Liver (tissue), 9 donors: Measurements from ENCODE around the gene FAM13B. TPM values are rescaled to one million over a fixed set of nuclear protein-coding genes. Genes with fewer than 3 reads are reported as not detected.
"Not testable (repeated sequence)": the region's sequence is repeated elsewhere in the genome, so short reads cannot be mapped to it uniquely, and the experiment has no call there.

Source experiments
- DNase-seq: peaks from one replicate; pipeline ENCODE4 v3.0.0-alpha.2; 2017; ENCODE audit warnings: low spot score
- H3K27ac ChIP-seq, 2 donors: one replicate each; pipeline ENCODE4 v1.7.0; 2013; ENCODE audit warnings: inconsistent platforms in 2 of 2, low read length in 2 of 2, control low read depth in 1 of 2, low read depth in 1 of 2, mild to moderate bottlenecking in 1 of 2
- H3K27me3 ChIP-seq, 4 donors: one replicate each; pipeline versions ENCODE4 v1.6.1 to v1.7.0; 2013; ENCODE audit warnings: low read length in 3 of 4, inconsistent platforms in 1 of 4, mild to moderate bottlenecking in 1 of 4, moderate library complexity in 1 of 4; ENCODE audit not compliant: control insufficient read depth in 4 of 4, insufficient read depth in 4 of 4
- H3K36me3 ChIP-seq, 4 donors: one replicate each; pipeline versions ENCODE4 v1.6.1 to v1.7.0; 2013; ENCODE audit warnings: low read length in 3 of 4, mild to moderate bottlenecking in 3 of 4, low read depth in 1 of 4, moderate library complexity in 1 of 4; ENCODE audit not compliant: control insufficient read depth in 4 of 4, insufficient read depth in 3 of 4
- H3K4me1 ChIP-seq, 4 donors: one replicate each; pipeline versions ENCODE4 v1.6.1 to v1.7.0; 2013; ENCODE audit warnings: low read length in 3 of 4, mild to moderate bottlenecking in 3 of 4, moderate library complexity in 1 of 4; ENCODE audit not compliant: control insufficient read depth in 4 of 4, insufficient read depth in 4 of 4
- H3K4me3 ChIP-seq, 3 donors: one replicate each; pipeline versions ENCODE4 v1.6.1 to v1.7.0; 2013; ENCODE audit warnings: low read length in 3 of 3, control low read depth in 1 of 3, low read depth in 1 of 3, mild to moderate bottlenecking in 1 of 3
- H3K9ac ChIP-seq, 2 donors: one replicate each; pipeline ENCODE4 v1.7.0; 2013; ENCODE audit warnings: low read length in 2 of 2, mild to moderate bottlenecking in 2 of 2, moderate library complexity in 2 of 2, control low read depth in 1 of 2, low read depth in 1 of 2
- H3K9me3 ChIP-seq, 4 donors: one replicate each; pipeline versions ENCODE4 v1.6.1 to v1.7.0; 2013; ENCODE audit warnings: low read length in 3 of 4; ENCODE audit not compliant: control insufficient read depth in 4 of 4
- FOXA2 ChIP-seq: IDR thresholded peaks from 2 replicates; pipeline ENCODE4 v1.6.1; 2016; ENCODE audit warnings: antibody characterized with exemption
- HNF4G ChIP-seq: IDR thresholded peaks from 2 replicates; pipeline ENCODE4 v1.6.1; 2016; ENCODE audit warnings: antibody characterized with exemption
- JUND ChIP-seq, 2 donors: IDR thresholded peaks; 2 replicates each; pipeline ENCODE4 v1.6.1; 2016; ENCODE audit warnings: antibody characterized with exemption in 2 of 2
- RAD21 ChIP-seq, 2 donors: IDR thresholded peaks; 2 replicates each; pipeline ENCODE4 v1.6.1; 2016; ENCODE audit warnings: antibody characterized with exemption in 2 of 2, mild to moderate bottlenecking in 2 of 2
- REST ChIP-seq: IDR thresholded peaks from 2 replicates; pipeline ENCODE4 v1.6.1; 2016; ENCODE audit warnings: antibody characterized with exemption, mild to moderate bottlenecking
- WGBS: extraction: QIAGEN DNeasy Blood & Tissue Kit; methylation state at CpG from one replicate; pipeline ENCODE4 v1.1.7; 2013; 5-methylcytosine and 5-hydroxymethylcytosine counted together
- polyA plus RNA-seq, 2 donors: library from polyadenylated mRNA; stranded (reverse) in 1 of 2; unstranded in 1 of 2; fragments of 200-250 nt in 1 of 2; fragments of >200 nt in 1 of 2; fragmentation: Nextera tagmentation in 1 of 2; extraction: Ambion mirVana in 1 of 2; gene quantifications; one replicate each; pipeline versions ENCODE4 v1.2.1 to v1.2.3, GENCODE V29; 2013 to 2015
- total RNA-seq, 2 donors: library from RNA; depleted of rRNA; stranded (reverse); fragments of >200 nt; gene quantifications; one replicate each; pipeline ENCODE4 v1.2.3, GENCODE V29; 2014
- TF ChIP-seq, protein P1 (sequence below): IDR thresholded peaks from 2 replicates; pipeline ENCODE4 v1.6.1; 2016; ENCODE audit warnings: antibody characterized with exemption
- TF ChIP-seq, protein P2 (sequence below): fragments of 150-350 bp; IDR thresholded peaks from 2 replicates; pipeline ENCODE4 v1.5.1; 2017; ENCODE audit warnings: improper control_type of control experiment, low read depth, low read length; ENCODE audit not compliant: missing input control
- donor health status: healthy.
- donor health status: healthy.
- donor health status: healthy.
- donor health status: healthy.
- donor health status: healthy.

The FAM13B gene
- total and polyA plus RNA-seq, 4 donors, result 4.3 to 19.0 (median 10.8) TPM

DNA sequence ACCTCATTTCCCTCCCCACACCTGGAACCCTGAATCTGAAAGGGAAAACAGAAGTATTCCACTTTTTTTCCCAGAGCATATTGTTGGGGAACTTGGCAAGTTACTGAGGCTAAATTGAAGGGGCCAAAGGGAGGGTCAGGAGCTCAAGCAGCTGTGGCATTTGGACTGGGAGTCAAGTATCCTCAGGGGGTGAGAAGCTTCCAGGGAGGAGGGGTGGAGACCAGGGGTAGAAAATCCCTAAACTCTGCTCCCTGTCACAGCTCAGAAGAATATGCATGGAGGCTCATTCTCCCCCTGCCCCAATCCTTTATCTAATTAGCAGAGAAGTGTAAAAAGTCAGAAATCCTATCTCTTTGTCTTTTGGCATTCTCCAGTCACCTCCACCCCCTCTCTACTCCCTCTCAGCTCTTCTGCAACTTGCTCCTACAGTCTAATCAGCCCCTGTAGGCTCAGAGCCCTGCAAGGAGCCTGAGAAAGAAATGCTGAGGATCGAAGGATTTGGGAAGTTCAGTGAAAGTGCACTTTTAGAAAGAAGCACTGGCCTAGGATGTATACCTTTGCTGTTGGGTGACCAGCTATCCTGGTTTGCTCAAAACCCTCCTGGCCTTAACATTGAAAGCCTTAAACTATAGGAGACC, 45.2 kb upstream of the FAM13B start:
- WGBS, result 41% methylated on average over 1 of the region's 1 CpG
- H3K27ac ChIP-seq, result no peak overlapping the region

GRCh38 chr5:138077064-138077696, 44.3 kb upstream of the FAM13B start:
- H3K27ac ChIP-seq, result no peak overlapping the region
- no peak overlapping the region for H3K9ac ChIP-seq
- H3K36me3 ChIP-seq, result no peaks in the 10 kb centered on the region
- peak; percentile 53 for DNase-seq
- 34% methylated on average over 5 of the region's 5 CpGs for WGBS
- H3K9me3 ChIP-seq, result no peaks in the 10 kb centered on the region
- no peak overlapping the region for H3K4me3 ChIP-seq
- TF ChIP-seq, protein P1, sequence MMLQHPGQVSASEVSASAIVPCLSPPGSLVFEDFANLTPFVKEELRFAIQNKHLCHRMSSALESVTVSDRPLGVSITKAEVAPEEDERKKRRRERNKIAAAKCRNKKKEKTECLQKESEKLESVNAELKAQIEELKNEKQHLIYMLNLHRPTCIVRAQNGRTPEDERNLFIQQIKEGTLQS, result no peak
- TF ChIP-seq RAD21 (IDR thresholded peaks at IDR 0.05) (peak; percentile 86 to 92), REST (peak; percentile 91), JUND (IDR thresholded peaks at IDR 0.05) (no peak)
- TF ChIP-seq, protein P2, sequence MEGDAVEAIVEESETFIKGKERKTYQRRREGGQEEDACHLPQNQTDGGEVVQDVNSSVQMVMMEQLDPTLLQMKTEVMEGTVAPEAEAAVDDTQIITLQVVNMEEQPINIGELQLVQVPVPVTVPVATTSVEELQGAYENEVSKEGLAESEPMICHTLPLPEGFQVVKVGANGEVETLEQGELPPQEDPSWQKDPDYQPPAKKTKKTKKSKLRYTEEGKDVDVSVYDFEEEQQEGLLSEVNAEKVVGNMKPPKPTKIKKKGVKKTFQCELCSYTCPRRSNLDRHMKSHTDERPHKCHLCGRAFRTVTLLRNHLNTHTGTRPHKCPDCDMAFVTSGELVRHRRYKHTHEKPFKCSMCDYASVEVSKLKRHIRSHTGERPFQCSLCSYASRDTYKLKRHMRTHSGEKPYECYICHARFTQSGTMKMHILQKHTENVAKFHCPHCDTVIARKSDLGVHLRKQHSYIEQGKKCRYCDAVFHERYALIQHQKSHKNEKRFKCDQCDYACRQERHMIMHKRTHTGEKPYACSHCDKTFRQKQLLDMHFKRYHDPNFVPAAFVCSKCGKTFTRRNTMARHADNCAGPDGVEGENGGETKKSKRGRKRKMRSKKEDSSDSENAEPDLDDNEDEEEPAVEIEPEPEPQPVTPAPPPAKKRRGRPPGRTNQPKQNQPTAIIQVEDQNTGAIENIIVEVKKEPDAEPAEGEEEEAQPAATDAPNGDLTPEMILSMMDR, result peak; percentile 83
- no peaks in the 10 kb centered on the region for H3K4me1 ChIP-seq
- H3K27me3 ChIP-seq, result no peaks in the 10 kb centered on the region

More for the DNA sequence above, 45.2 kb upstream of the FAM13B start:
- H3K9ac ChIP-seq, result no peak overlapping the region
- H3K9me3 ChIP-seq, result no peaks in the 10 kb centered on the region
- H3K27me3 ChIP-seq, result no peaks in the 10 kb centered on the region
- TF ChIP-seq, protein P2, result no peak
- TF ChIP-seq HNF4G (no peak), FOXA2 (no peak)
- no peaks in the 10 kb centered on the region for H3K4me1 ChIP-seq
- H3K4me3 ChIP-seq, result no peak overlapping the region
- no peak for DNase-seq
- H3K36me3 ChIP-seq, result no peaks in the 10 kb centered on the region

GRCh38 chr5:138070026-138070425, 37.1 kb upstream of the FAM13B start:
- not testable (repeated sequence) for H3K9ac ChIP-seq, H3K27me3 ChIP-seq, H3K4me3 ChIP-seq, DNase-seq, H3K36me3 ChIP-seq, H3K4me1 ChIP-seq, H3K9me3 ChIP-seq, H3K27ac ChIP-seq
- 93% methylated on average over 27 of the region's 32 CpGs for WGBS
